HEK293T (cell line): Measurements from ENCODE around the gene BHLHE40.

Source experiments
- CTCF ChIA-PET: fragments of 350-600 bp; formaldehyde crosslinking; extraction: SDS; loops from one replicate; lab custom pipeline; 2021; ENCODE audit warnings: antibody characterized with exemption, inconsistent platforms; lab: Yijun Ruan, JAX
- POLR2A ChIA-PET: fragments of 350-600 bp; formaldehyde crosslinking; extraction: SDS; loops from one replicate; lab custom pipeline; 2020; ENCODE audit warnings: antibody characterized with exemption, inconsistent platforms; lab: Yijun Ruan, JAX
- DNase-seq: peaks from one replicate; pipeline ENCODE4 v3.0.0; 2012; ENCODE audit warnings: mixed read lengths; ENCODE audit errors: extremely low spot score
- ARNT ChIP-seq: fragments of 450-650 bp; IDR thresholded peaks from 2 replicates; pipeline ENCODE4 v1.6.1; 2017; ENCODE audit warnings: mild to moderate bottlenecking
- BHLHE40 ChIP-seq: fragments of 450-650 bp; IDR thresholded peaks from 2 replicates; pipeline ENCODE4 v1.6.1; 2016; ENCODE audit warnings: mild to moderate bottlenecking, moderate library complexity, borderline replicate concordance
- CTBP1 ChIP-seq: fragments of 450-650 bp; IDR thresholded peaks from 2 replicates; pipeline ENCODE4 v1.6.1; 2016; ENCODE audit warnings: borderline replicate concordance
- ELF4 ChIP-seq: fragments of 450-650 bp; IDR thresholded peaks from 2 replicates; pipeline ENCODE4 v1.6.1; 2017; ENCODE audit warnings: antibody characterized with exemption
- FOXA1 ChIP-seq: fragments of 450-650 bp; IDR thresholded peaks from 2 replicates; pipeline ENCODE4 v1.6.1; 2016; ENCODE audit warnings: mild to moderate bottlenecking
- FOXK2 ChIP-seq: fragments of 450-650 bp; IDR thresholded peaks from 2 replicates; pipeline ENCODE4 v1.6.1; 2016; ENCODE audit warnings: mild to moderate bottlenecking
- FOXM1 ChIP-seq: fragments of 450-650 bp; IDR thresholded peaks from 2 replicates; pipeline ENCODE4 v1.6.1; 2017; ENCODE audit warnings: mild to moderate bottlenecking, borderline replicate concordance
- HDGF ChIP-seq: fragments of 450-650 bp; IDR thresholded peaks from 2 replicates; pipeline ENCODE4 v1.6.1; 2017; ENCODE audit warnings: antibody characterized with exemption, borderline replicate concordance
- L3MBTL2 ChIP-seq: fragments of 450-650 bp; conservative IDR thresholded peaks from 2 replicates; pipeline ENCODE4 v1.6.1; 2016; ENCODE audit warnings: mild to moderate bottlenecking
- LEF1 ChIP-seq: fragments of 450-650 bp; IDR thresholded peaks from 2 replicates; pipeline ENCODE4 v1.6.1; 2017; ENCODE audit warnings: mild to moderate bottlenecking, borderline replicate concordance
- NFRKB ChIP-seq: fragments of 450-650 bp; IDR thresholded peaks from 2 replicates; pipeline ENCODE4 v1.6.1; 2016; ENCODE audit warnings: mild to moderate bottlenecking, moderate library complexity
- SP1 ChIP-seq: fragments of 450-650 bp; IDR thresholded peaks from 2 replicates; pipeline ENCODE4 v1.6.1; 2017
- SUZ12 ChIP-seq: fragments of 450-650 bp; IDR thresholded peaks from 2 replicates; pipeline ENCODE4 v1.6.1; 2016; ENCODE audit warnings: mild to moderate bottlenecking
- TARDBP ChIP-seq: fragments of 450-650 bp; IDR thresholded peaks from 2 replicates; pipeline ENCODE4 v1.6.1; 2016
- ZNF384 ChIP-seq: fragments of 450-650 bp; IDR thresholded peaks from 2 replicates; pipeline ENCODE4 v1.6.1; 2016
- TF ChIP-seq, protein P1 (sequence below): fragments of 450-650 bp; IDR thresholded peaks from 2 replicates; pipeline ENCODE4 v1.6.1; 2016

The BHLHE40 gene

DNA sequence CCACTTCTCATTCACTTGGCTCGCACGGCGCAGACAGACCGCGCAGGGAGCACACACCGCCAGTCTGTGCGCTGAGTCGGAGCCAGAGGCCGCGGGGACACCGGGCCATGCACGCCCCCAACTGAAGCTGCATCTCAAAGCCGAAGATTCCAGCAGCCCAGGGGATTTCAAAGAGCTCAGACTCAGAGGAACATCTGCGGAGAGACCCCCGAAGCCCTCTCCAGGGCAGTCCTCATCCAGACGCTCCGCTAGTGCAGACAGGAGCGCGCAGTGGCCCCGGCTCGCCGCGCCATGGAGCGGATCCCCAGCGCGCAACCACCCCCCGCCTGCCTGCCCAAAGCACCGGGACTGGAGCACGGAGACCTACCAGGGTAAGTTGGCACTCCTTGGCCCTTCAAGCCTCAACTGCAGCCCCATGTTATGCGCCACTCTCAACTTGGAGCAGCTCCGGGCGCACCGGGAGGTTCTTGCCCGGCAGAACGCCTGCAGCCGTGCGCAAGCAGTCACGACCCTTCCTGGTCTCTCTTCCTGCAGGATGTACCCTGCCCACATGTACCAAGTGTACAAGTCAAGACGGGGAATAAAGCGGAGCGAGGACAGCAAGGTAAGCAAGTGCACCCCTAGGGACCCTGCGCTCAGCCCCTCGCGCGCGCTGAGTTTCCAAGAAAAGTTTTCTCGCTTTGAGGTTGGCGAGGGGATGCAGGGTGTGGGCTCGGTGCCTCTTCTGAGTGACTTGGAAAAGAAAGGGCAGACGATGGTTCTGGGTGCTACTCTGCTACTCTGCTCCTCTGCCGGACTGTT lies at the start of gene BHLHE40:
BHLHE40 (plus strand) TSS at position 10 of the 801 bp plus-strand sequence; CDS start at position 292, 282 bp downstream.
- CTCF ChIA-PET, result interaction anchor here (0.9 to 2.5 kb wide), 8 partner anchors 29 to 268 kb away, joined by 3 to 9 read pairs (median 3); no protein-coding TSS in a partner anchor
- POLR2A ChIA-PET, result interaction anchor here (0.7 to 12.2 kb wide), 28 partner anchors 7 to 261 kb away, joined by 3 to 159 read pairs (median 4); no protein-coding TSS in a partner anchor
- TF ChIP-seq ELF4 (no peak), TARDBP (no peak), SUZ12 (no peak), SP1 (no peak), NFRKB (no peak), LEF1 (no peak)
- no peak for DNase-seq

DNA sequence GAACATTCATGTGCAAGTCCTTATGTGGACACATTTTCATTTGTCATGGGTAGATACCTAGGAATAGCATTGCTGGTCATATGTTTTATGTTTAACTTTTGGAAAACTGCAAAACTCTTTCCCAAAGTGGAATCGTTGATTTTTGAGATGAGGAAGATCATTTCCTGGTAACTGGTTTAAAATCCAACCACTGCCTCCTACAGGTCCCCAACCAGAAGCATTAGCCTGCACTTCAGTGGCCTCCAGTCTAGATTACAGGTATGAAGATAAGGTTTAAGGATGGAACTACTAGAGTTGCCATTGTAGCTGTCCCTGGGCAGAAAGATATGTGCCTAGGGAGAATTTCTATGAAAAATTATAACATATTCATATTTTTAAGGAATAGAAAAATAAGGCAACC lies 48.7 kb upstream of the BHLHE40 start:
- TF ChIP-seq FOXK2, result no peak
- TF ChIP-seq L3MBTL2, result no peak
- TF ChIP-seq BHLHE40, result no peak
- no peak for TF ChIP-seq NFRKB
- no peak for TF ChIP-seq TARDBP
- TF ChIP-seq ZNF384, result no peak
- TF ChIP-seq HDGF, result no peak
- no peak for TF ChIP-seq ARNT
- no peak for TF ChIP-seq SP1
- no peak for TF ChIP-seq SUZ12
- TF ChIP-seq, protein P1, sequence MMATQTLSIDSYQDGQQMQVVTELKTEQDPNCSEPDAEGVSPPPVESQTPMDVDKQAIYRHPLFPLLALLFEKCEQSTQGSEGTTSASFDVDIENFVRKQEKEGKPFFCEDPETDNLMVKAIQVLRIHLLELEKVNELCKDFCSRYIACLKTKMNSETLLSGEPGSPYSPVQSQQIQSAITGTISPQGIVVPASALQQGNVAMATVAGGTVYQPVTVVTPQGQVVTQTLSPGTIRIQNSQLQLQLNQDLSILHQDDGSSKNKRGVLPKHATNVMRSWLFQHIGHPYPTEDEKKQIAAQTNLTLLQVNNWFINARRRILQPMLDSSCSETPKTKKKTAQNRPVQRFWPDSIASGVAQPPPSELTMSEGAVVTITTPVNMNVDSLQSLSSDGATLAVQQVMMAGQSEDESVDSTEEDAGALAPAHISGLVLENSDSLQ, result no peak
- no peak for TF ChIP-seq FOXA1
- no peak for TF ChIP-seq FOXM1
- TF ChIP-seq CTBP1, result no peak
- no peak for TF ChIP-seq ELF4
- no peak for TF ChIP-seq LEF1

GRCh38 chr3:4934050-4934449 lies 45.2 kb upstream of the BHLHE40 start:
- no peak for TF ChIP-seq FOXK2
- no peak for TF ChIP-seq SUZ12
- no peak for TF ChIP-seq CTBP1
- no peak for TF ChIP-seq FOXA1
- POLR2A ChIA-PET, result no interaction called here
- CTCF ChIA-PET, result no interaction called here
- no peak for DNase-seq

More for the DNA sequence above, 48.7 kb upstream of the BHLHE40 start:
- CTCF ChIA-PET, result no interaction called here
- DNase-seq, result no peak
- POLR2A ChIA-PET, result no interaction called here

- no peak for DNase-seq
- no peak for TF ChIP-seq LEF1
- TF ChIP-seq FOXK2, result no peak
- TF ChIP-seq HDGF, result no peak
- no peak for TF ChIP-seq CTBP1
- TF ChIP-seq NFRKB, result no peak
- TF ChIP-seq FOXM1, result no peak
- no peak for TF ChIP-seq FOXA1
- no peak for TF ChIP-seq ARNT
- no peak for TF ChIP-seq SUZ12
- TF ChIP-seq ZNF384, result no peak
- TF ChIP-seq SP1, result no peak
- no peak for TF ChIP-seq L3MBTL2
- no peak for TF ChIP-seq TARDBP
- ChIA-PET CTCF (no interaction called here), POLR2A (no interaction called here)
Observed at GRCh38 chr3:4935347-4935746, 43.9 kb upstream of the BHLHE40 start.

DNA sequence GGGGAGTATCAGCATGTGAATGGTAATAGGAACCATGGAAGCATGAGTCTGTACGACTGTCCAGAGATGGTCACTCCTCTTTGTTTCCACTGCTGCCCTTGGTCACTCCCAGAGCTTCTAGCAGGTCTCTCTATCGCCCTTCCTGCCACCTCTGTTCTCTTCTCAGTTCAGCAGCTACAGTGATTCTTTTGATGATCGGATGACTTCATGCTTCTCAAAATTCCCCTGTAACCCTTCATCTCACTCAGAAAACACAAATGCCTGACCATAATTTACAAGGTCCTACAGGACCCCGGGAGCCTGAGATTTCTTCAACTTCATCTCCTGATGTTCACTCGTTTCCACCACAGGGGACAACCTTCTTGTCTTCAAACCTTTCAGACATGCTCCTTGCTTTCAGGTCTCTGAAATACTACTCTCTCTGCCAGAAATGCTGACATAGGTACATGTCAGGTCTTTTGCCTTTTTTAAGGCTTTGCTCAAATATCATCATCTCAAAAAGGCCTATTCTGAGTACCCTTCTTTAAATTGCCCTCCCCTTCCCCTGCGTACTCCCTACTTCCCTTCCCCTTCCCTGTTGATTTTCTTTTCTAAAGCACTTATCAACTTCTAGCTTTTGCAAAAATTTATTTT lies 42.1 kb upstream of the BHLHE40 start:
- CTCF ChIA-PET, result no interaction called here
- TF ChIP-seq BHLHE40 (no peak), SUZ12 (no peak), CTBP1 (no peak), FOXA1 (no peak), TARDBP (no peak), HDGF (no peak), FOXK2 (no peak), ELF4 (no peak), NFRKB (no peak), SP1 (no peak), FOXM1 (no peak), L3MBTL2 (no peak), ZNF384 (no peak), ARNT (no peak)
- TF ChIP-seq, protein P1, result no peak
- DNase-seq, result no peak
- POLR2A ChIA-PET, result no interaction called here

DNA sequence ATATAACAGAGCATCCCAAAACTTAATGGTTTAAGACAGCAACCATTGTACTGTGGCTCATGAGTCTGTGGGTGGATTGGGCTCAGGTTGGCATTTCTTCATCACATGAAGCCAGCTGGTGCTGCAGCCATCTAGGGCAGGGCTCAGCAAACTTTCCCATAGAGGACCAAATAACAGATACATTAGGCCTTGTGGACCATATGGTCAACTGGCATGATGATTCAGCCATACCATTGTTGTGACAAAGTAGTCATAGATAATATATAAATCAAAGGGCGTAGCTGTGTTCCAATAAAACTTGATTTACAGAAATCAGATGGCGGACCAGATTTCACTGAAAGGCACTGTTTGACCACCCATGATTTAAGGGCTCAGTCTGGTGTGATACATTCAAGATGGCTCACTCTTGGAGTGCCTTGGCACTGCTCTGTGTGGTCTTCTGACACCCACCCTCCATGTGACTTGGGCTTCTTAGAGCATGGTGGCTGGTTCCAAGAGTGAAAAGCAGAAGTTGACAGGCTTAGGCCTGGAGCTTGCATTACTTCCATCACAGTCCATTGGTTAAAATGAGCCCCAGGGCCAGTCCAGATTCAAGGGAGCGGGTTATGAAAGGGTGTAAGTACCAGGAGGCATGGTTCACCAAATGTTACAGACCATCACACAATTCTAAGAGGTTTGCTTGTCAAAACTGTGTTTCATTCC lies 40.8 kb upstream of the BHLHE40 start:
- CTCF ChIA-PET, result interaction anchor here (0.6 kb wide), 1 partner anchor 8 kb away, joined by 3 read pairs; no protein-coding TSS in a partner anchor

More for the DNA sequence above, 40.8 kb upstream of the BHLHE40 start:
- TF ChIP-seq FOXK2 (no peak), ZNF384 (no peak), TARDBP (no peak), BHLHE40 (no peak), CTBP1 (no peak), SP1 (no peak), L3MBTL2 (no peak), ARNT (no peak), SUZ12 (no peak), FOXM1 (no peak)
- TF ChIP-seq, protein P1, result no peak
- DNase-seq, result no peak
- POLR2A ChIA-PET, result no interaction called here
